Activated T-helper 17 cell treated with anti-CD3 and anti-CD28 coated beads, Interleukin-2, amount 50 U/mL, for 72 hours (primary cell): ENCODE results near the gene STX1A. TPM values are rescaled to one million over a fixed set of nuclear protein-coding genes. Genes with fewer than 3 reads are reported as not detected.

Experiments used
- ATAC-seq: fragments of 150-1000 bp; cut with Tn5 transposase; replicated peaks from 2 replicates; pipeline ENCODE4 v1.10.0; 2021; ENCODE audit warnings: mild to moderate bottlenecking, moderate library complexity
- H3K27ac Mint-ChIP-seq: one replicate; pipeline ENCODE4 v1.8.0; 2022; ENCODE audit warnings: mixed read lengths
- H3K27me3 Mint-ChIP-seq: one replicate; pipeline ENCODE4 v1.8.0; 2022; ENCODE audit warnings: mixed read lengths
- H3K36me3 Mint-ChIP-seq: one replicate; pipeline ENCODE4 v1.8.0; 2022; ENCODE audit warnings: low read depth, mild to moderate bottlenecking, mixed read lengths
- H3K4me1 Mint-ChIP-seq: one replicate; pipeline ENCODE4 v1.8.0; 2022; ENCODE audit warnings: mixed read lengths
- H3K4me3 Mint-ChIP-seq: one replicate; pipeline ENCODE4 v1.8.0; 2022; ENCODE audit warnings: mild to moderate bottlenecking, mixed read lengths
- H3K9me3 Mint-ChIP-seq: one replicate; pipeline ENCODE4 v1.8.0; 2022; ENCODE audit warnings: mixed read lengths
- total RNA-seq, 2 donors: library from RNA; stranded (reverse); gene quantifications; one replicate each; pipeline ENCODE4 v1.2.3, GENCODE V29; 2022

The STX1A gene
- total RNA-seq, 2 donors from 2014 or later = 16.8 to 40.9 TPM

- Mint-ChIP-seq H3K4me1 (peaks cover 10% of the 10 kb centered on the region), H3K4me3 (no peak overlapping the region), H3K27ac (peak overlapping the region; percentile 29), H3K36me3 (peaks cover 36% of the 10 kb centered on the region), H3K27me3 (no peaks in the 10 kb centered on the region), H3K9me3 (no peaks in the 10 kb centered on the region)
- ATAC-seq = peak; percentile 92
Observed at GRCh38 chr7:73706126-73707044, 13.1 kb downstream of the STX1A start.

- no peak for ATAC-seq
- Mint-ChIP-seq H3K4me1 (peaks cover 10% of the 10 kb centered on the region), H3K9me3 (no peaks in the 10 kb centered on the region), H3K36me3 (peaks cover 43% of the 10 kb centered on the region), H3K4me3 (no peak overlapping the region), H3K27ac (no peak overlapping the region), H3K27me3 (no peaks in the 10 kb centered on the region)
Observed at GRCh38 chr7:73705551-73705920, 13.9 kb downstream of the STX1A start.

- H3K4me1 Mint-ChIP-seq = peaks cover 10% of the 10 kb centered on the region
- H3K27me3 Mint-ChIP-seq = no peaks in the 10 kb centered on the region
- H3K27ac Mint-ChIP-seq = no peak overlapping the region
- peaks cover 49% of the 10 kb centered on the region for H3K36me3 Mint-ChIP-seq
- no peak for ATAC-seq
- H3K9me3 Mint-ChIP-seq = no peaks in the 10 kb centered on the region
- H3K4me3 Mint-ChIP-seq = no peak overlapping the region
Observed at GRCh38 chr7:73704640-73705550, 14.6 kb downstream of the STX1A start.

GRCh38 chr7:73703757-73704639 lies 15.5 kb downstream of the STX1A start:
- H3K27ac Mint-ChIP-seq = no peak overlapping the region
- H3K4me3 Mint-ChIP-seq = no peak overlapping the region
- peaks cover 10% of the 10 kb centered on the region for H3K4me1 Mint-ChIP-seq
- no peaks in the 10 kb centered on the region for H3K27me3 Mint-ChIP-seq
- H3K9me3 Mint-ChIP-seq = no peaks in the 10 kb centered on the region
- peaks cover 58% of the 10 kb centered on the region for H3K36me3 Mint-ChIP-seq
- ATAC-seq = peak; percentile 47

GRCh38 chr7:73703225-73703624 lies 16.2 kb downstream of the STX1A start:
- peaks cover 10% of the 10 kb centered on the region for H3K4me1 Mint-ChIP-seq
- H3K9me3 Mint-ChIP-seq = no peaks in the 10 kb centered on the region
- ATAC-seq = no peak
- H3K4me3 Mint-ChIP-seq = no peak overlapping the region
- H3K36me3 Mint-ChIP-seq = peaks cover 59% of the 10 kb centered on the region
- no peaks in the 10 kb centered on the region for H3K27me3 Mint-ChIP-seq
- no peak overlapping the region for H3K27ac Mint-ChIP-seq

- Mint-ChIP-seq H3K27ac (no peak overlapping the region), H3K9me3 (no peaks in the 10 kb centered on the region), H3K4me1 (peaks cover 10% of the 10 kb centered on the region), H3K36me3 (peaks cover 65% of the 10 kb centered on the region), H3K27me3 (no peaks in the 10 kb centered on the region), H3K4me3 (no peak overlapping the region)
- no peak for ATAC-seq
Observed at GRCh38 chr7:73702665-73703064, 16.8 kb downstream of the STX1A start.

GRCh38 chr7:73702226-73702625 lies 17.2 kb downstream of the STX1A start:
- H3K4me1 Mint-ChIP-seq = peaks cover 10% of the 10 kb centered on the region
- ATAC-seq = no peak
- H3K27ac Mint-ChIP-seq = peak overlapping the region; percentile 56
- H3K36me3 Mint-ChIP-seq = peaks cover 65% of the 10 kb centered on the region
- no peaks in the 10 kb centered on the region for H3K27me3 Mint-ChIP-seq
- no peak overlapping the region for H3K4me3 Mint-ChIP-seq
- H3K9me3 Mint-ChIP-seq = no peaks in the 10 kb centered on the region

GRCh38 chr7:73701357-73701995 lies 18.0 kb downstream of the STX1A start:
- ATAC-seq = peak; percentile 33
- Mint-ChIP-seq H3K9me3 (no peaks in the 10 kb centered on the region), H3K4me1 (peaks cover 8% of the 10 kb centered on the region)

GRCh38 chr7:73700581-73701134 lies 18.8 kb downstream of the STX1A start:
- ATAC-seq = no peak
- Mint-ChIP-seq H3K27me3 (no peaks in the 10 kb centered on the region), H3K36me3 (peaks cover 66% of the 10 kb centered on the region), H3K9me3 (no peaks in the 10 kb centered on the region), H3K4me3 (no peak overlapping the region), H3K27ac (no peak overlapping the region), H3K4me1 (peaks cover 6% of the 10 kb centered on the region)

More at GRCh38 chr7:73701357-73701995, 18.0 kb downstream of the STX1A start:
- Mint-ChIP-seq H3K27ac (peak overlapping the region; percentile 56), H3K27me3 (no peaks in the 10 kb centered on the region), H3K4me3 (no peak overlapping the region), H3K36me3 (peaks cover 65% of the 10 kb centered on the region)

GRCh38 chr7:73700069-73700423 lies 19.4 kb downstream of the STX1A start:
- Mint-ChIP-seq H3K27me3 (no peaks in the 10 kb centered on the region), H3K4me3 (no peak overlapping the region), H3K27ac (no peak overlapping the region), H3K36me3 (peaks cover 72% of the 10 kb centered on the region), H3K9me3 (no peaks in the 10 kb centered on the region), H3K4me1 (peaks cover 9% of the 10 kb centered on the region)
- ATAC-seq = no peak

GRCh38 chr7:73699370-73700068 lies 19.9 kb downstream of the STX1A start:
- Mint-ChIP-seq H3K4me1 (peaks cover 9% of the 10 kb centered on the region), H3K9me3 (no peaks in the 10 kb centered on the region), H3K27ac (no peak overlapping the region), H3K27me3 (no peaks in the 10 kb centered on the region), H3K36me3 (peaks cover 78% of the 10 kb centered on the region), H3K4me3 (no peak overlapping the region)
- no peak for ATAC-seq

GRCh38 chr7:73698410-73698809 lies 21.1 kb downstream of the STX1A start:
- H3K4me1 Mint-ChIP-seq = peaks cover 13% of the 10 kb centered on the region
- ATAC-seq = no peak
- H3K27me3 Mint-ChIP-seq = no peaks in the 10 kb centered on the region
- H3K27ac Mint-ChIP-seq = no peak overlapping the region
- H3K9me3 Mint-ChIP-seq = no peaks in the 10 kb centered on the region
- H3K36me3 Mint-ChIP-seq = peaks cover 84% of the 10 kb centered on the region
- H3K4me3 Mint-ChIP-seq = no peak overlapping the region

GRCh38 chr7:73696372-73696771 lies 23.1 kb downstream of the STX1A start:
- Mint-ChIP-seq H3K4me3 (no peak overlapping the region), H3K9me3 (no peaks in the 10 kb centered on the region), H3K27ac (no peak overlapping the region), H3K27me3 (no peaks in the 10 kb centered on the region), H3K4me1 (peaks cover 13% of the 10 kb centered on the region), H3K36me3 (peaks cover 92% of the 10 kb centered on the region)
- no peak for ATAC-seq
